ENCODE results near the gene GRK4.

DNA sequence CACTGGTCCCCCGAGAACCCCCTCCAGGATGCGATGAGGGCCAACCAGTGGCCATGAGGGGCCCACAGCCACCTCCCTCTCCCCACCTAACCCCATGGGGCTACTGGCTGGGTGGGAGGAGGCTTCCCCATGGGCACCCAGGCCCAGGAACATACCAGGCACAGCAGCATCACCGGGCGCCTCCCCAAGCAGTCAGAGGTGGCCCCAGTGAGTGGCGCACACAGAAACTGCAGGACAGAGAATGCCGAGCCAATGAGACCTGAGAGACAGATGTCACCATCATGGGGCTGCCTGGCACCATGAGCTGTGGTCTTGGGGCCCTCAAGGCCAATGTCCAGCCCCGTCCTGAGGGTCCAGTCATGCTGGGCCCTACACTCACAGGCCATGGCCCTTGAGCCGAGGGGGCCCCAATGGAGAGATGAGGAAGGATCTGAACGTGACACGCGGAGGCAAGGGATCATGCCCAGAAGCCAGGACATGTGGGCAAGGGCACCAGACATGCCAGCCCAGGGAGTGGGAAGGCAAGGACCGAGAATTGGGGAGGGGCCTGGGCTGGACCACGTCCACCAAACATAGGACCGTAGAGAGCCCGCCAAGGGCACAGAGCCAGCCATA, 30.3 kb upstream of the GRK4 start:
- TF ChIP-seq, protein P1, sequence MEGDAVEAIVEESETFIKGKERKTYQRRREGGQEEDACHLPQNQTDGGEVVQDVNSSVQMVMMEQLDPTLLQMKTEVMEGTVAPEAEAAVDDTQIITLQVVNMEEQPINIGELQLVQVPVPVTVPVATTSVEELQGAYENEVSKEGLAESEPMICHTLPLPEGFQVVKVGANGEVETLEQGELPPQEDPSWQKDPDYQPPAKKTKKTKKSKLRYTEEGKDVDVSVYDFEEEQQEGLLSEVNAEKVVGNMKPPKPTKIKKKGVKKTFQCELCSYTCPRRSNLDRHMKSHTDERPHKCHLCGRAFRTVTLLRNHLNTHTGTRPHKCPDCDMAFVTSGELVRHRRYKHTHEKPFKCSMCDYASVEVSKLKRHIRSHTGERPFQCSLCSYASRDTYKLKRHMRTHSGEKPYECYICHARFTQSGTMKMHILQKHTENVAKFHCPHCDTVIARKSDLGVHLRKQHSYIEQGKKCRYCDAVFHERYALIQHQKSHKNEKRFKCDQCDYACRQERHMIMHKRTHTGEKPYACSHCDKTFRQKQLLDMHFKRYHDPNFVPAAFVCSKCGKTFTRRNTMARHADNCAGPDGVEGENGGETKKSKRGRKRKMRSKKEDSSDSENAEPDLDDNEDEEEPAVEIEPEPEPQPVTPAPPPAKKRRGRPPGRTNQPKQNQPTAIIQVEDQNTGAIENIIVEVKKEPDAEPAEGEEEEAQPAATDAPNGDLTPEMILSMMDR (IDR thresholded peaks at IDR 0.05), result no peak
- TF ChIP-seq POLR2AphosphoS5 (IDR thresholded peaks at IDR 0.05), result no peak

All from breast epithelium (tissue), 3 donors.